ENCODE results near the gene LAIR2. TPM values are rescaled to one million over a fixed set of nuclear protein-coding genes. Genes with fewer than 3 reads are reported as not detected.

LAIR2 gene
- total and polyA plus RNA-seq, 2 of the 13 experiments (the other 11 are each of a cell fraction or from before 2014, with no cell fraction given), result 1.3 to 1.9 TPM

DNA sequence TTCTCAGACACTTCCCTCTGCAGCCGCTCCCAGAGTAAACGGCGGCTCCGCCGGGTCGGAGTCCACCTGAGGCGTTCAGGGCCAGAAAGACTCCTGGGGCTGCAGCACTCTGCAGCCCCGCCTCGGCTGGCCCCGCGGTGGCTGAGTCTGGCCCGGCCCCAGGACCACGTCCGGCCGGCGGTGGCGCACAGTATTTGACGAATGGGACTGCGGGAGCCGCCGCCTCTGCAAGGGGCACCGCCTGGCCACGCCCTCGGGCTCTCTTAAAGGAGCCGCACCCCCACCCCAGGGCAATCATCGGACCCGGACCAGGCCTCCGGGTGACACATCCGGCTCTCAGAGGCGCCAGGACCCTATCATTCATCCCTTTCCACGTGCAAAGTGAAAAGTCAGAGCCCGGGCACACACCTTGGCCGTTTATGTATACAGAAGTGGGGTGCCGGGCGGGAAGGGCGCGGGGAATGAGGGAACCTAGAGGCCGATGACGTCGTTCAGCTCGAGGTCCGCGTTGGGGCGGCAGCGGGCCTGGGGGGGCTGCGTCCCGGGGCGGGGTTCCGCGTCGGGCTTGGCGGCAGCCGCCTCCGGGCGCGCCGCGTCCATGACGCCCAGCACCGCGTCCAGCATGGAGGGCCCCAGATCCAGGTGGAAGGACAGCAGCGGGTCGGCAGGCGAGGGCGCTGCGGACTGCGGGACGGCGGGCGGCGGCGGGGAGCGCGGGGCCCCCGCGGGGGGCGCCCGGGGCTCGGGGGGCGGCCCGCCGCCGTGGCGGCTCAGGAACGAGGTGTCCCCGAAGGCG is 37.8 kb upstream of the LAIR2 start (continued):
- no peak for TF ChIP-seq ZNF468 (CRISPR knock-in tag; IDR thresholded peaks at IDR 0.05)
- no peak; the same call in 1 of the 2 replicates for TF ChIP-seq SMAD1 (CRISPR knock-in tag; IDR thresholded peaks at IDR 0.05; ENCODE audit: borderline replicate concordance, low read depth)
- TF ChIP-seq WIZ (CRISPR knock-in tag; IDR thresholded peaks at IDR 0.05), result no peak
- TF ChIP-seq MTF1 (CRISPR knock-in tag; IDR thresholded peaks at IDR 0.05), result no peak
- TF ChIP-seq, protein P1, sequence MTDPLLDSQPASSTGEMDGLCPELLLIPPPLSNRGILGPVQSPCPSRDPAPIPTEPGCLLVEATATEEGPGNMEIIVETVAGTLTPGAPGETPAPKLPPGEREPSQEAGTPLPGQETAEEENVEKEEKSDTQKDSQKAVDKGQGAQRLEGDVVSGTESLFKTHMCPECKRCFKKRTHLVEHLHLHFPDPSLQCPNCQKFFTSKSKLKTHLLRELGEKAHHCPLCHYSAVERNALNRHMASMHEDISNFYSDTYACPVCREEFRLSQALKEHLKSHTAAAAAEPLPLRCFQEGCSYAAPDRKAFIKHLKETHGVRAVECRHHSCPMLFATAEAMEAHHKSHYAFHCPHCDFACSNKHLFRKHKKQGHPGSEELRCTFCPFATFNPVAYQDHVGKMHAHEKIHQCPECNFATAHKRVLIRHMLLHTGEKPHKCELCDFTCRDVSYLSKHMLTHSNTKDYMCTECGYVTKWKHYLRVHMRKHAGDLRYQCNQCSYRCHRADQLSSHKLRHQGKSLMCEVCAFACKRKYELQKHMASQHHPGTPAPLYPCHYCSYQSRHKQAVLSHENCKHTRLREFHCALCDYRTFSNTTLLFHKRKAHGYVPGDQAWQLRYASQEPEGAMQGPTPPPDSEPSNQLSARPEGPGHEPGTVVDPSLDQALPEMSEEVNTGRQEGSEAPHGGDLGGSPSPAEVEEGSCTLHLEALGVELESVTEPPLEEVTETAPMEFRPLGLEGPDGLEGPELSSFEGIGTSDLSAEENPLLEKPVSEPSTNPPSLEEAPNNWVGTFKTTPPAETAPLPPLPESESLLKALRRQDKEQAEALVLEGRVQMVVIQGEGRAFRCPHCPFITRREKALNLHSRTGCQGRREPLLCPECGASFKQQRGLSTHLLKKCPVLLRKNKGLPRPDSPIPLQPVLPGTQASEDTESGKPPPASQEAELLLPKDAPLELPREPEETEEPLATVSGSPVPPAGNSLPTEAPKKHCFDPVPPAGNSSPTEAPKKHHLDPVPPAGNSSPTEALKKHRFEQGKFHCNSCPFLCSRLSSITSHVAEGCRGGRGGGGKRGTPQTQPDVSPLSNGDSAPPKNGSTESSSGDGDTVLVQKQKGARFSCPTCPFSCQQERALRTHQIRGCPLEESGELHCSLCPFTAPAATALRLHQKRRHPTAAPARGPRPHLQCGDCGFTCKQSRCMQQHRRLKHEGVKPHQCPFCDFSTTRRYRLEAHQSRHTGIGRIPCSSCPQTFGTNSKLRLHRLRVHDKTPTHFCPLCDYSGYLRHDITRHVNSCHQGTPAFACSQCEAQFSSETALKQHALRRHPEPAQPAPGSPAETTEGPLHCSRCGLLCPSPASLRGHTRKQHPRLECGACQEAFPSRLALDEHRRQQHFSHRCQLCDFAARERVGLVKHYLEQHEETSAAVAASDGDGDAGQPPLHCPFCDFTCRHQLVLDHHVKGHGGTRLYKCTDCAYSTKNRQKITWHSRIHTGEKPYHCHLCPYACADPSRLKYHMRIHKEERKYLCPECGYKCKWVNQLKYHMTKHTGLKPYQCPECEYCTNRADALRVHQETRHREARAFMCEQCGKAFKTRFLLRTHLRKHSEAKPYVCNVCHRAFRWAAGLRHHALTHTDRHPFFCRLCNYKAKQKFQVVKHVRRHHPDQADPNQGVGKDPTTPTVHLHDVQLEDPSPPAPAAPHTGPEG (CRISPR knock-in tag; IDR thresholded peaks at IDR 0.05), result 0 out of 2 replicates have a peak, but pooled peaks have one; percentile 51
- TF ChIP-seq NR3C1 (CRISPR knock-in tag; IDR thresholded peaks at IDR 0.05), result no peak
- TF ChIP-seq PHF20 (CRISPR knock-in tag; IDR thresholded peaks at IDR 0.05), result peak; percentile 50
- TF ChIP-seq ZSCAN31 (CRISPR knock-in tag; IDR thresholded peaks at IDR 0.05; ENCODE audit: low read depth), result no peak
- no peak for TF ChIP-seq NFE2L2 (IDR thresholded peaks at IDR 0.05; ENCODE audit: low read length)
- TF ChIP-seq KAT2B (IDR thresholded peaks at IDR 0.05; ENCODE audit: borderline replicate concordance, low read depth, low read length), result no peak
- peak; percentile 72 for TF ChIP-seq SAP130 (CRISPR knock-in tag; IDR thresholded peaks at IDR 0.05; ENCODE audit: low read depth)
- TF ChIP-seq ZNF879 (CRISPR knock-in tag; IDR thresholded peaks at IDR 0.05), result no peak
- TF ChIP-seq, protein P2, sequence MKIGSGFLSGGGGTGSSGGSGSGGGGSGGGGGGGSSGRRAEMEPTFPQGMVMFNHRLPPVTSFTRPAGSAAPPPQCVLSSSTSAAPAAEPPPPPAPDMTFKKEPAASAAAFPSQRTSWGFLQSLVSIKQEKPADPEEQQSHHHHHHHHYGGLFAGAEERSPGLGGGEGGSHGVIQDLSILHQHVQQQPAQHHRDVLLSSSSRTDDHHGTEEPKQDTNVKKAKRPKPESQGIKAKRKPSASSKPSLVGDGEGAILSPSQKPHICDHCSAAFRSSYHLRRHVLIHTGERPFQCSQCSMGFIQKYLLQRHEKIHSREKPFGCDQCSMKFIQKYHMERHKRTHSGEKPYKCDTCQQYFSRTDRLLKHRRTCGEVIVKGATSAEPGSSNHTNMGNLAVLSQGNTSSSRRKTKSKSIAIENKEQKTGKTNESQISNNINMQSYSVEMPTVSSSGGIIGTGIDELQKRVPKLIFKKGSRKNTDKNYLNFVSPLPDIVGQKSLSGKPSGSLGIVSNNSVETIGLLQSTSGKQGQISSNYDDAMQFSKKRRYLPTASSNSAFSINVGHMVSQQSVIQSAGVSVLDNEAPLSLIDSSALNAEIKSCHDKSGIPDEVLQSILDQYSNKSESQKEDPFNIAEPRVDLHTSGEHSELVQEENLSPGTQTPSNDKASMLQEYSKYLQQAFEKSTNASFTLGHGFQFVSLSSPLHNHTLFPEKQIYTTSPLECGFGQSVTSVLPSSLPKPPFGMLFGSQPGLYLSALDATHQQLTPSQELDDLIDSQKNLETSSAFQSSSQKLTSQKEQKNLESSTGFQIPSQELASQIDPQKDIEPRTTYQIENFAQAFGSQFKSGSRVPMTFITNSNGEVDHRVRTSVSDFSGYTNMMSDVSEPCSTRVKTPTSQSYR (CRISPR knock-in tag; IDR thresholded peaks at IDR 0.05; ENCODE audit: borderline replicate concordance), result no peak
- no peak for TF ChIP-seq ZNF709 (CRISPR knock-in tag; IDR thresholded peaks at IDR 0.05)
- no peak for TF ChIP-seq ZNF30 (CRISPR knock-in tag; IDR thresholded peaks at IDR 0.05)
- TF ChIP-seq, protein P3, sequence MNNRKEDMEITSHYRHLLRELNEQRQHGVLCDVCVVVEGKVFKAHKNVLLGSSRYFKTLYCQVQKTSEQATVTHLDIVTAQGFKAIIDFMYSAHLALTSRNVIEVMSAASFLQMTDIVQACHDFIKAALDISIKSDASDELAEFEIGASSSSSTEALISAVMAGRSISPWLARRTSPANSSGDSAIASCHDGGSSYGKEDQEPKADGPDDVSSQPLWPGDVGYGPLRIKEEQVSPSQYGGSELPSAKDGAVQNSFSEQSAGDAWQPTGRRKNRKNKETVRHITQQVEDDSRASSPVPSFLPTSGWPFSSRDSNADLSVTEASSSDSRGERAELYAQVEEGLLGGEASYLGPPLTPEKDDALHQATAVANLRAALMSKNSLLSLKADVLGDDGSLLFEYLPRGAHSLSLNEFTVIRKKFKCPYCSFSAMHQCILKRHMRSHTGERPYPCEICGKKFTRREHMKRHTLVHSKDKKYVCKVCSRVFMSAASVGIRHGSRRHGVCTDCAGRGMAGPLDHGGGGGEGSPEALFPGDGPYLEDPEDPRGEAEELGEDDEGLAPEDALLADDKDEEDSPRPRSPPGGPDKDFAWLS (CRISPR knock-in tag; IDR thresholded peaks at IDR 0.05; ENCODE audit: borderline replicate concordance), result no peak
- TF ChIP-seq SUZ12 (IDR thresholded peaks at IDR 0.05; ENCODE audit: low read depth, low read length), result no peak
- TF ChIP-seq ZNF20 (CRISPR knock-in tag; IDR thresholded peaks at IDR 0.05), result no peak
